Activated naive CD4-positive, alpha-beta T cell treated with Interleukin-2 at 50 U/mL for 16 hours (primary cell): ENCODE results near the gene PRAMEF33.
"Not testable (repeated sequence)": the region's sequence is repeated elsewhere in the genome, so short reads cannot be mapped to it uniquely, and the experiment has no call there.

Source experiments
- DNase-seq: peaks from one replicate; pipeline ENCODE4 v3.0.0-alpha.2; 2020

Gene PRAMEF33

GRCh38 chr1:13303239-13303638 is at the start of gene PRAMEF33:
Gene PRAMEF33 (plus strand): TSS chr1:13303539. CDS start chr1:13305955, 2,416 bp downstream.
- not testable (repeated sequence) for DNase-seq

DNA sequence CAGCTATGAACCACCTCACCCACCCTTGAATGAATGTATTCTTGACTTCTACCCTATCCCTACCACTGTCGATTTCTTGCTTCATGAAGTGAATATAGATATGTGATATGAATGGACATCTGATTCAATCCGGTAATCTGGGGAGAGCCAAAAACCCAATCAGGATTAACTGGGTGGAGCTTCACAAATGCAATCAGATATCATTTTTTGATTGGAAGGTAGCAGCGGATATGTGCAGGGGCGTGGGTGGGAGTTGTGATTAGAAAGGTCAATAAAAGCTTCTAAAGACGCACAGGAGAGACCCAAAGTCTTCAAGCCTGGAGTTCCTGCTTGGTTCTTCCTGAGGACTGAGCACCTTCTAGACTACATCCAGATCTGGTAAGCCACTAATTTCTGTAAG is 49.4 kb upstream of the PRAMEF33 start, which contains the start of gene PRAMEF5:
PRAMEF5 (plus strand) TSS at position 301 of the 400 bp plus-strand sequence. CDS start 5,071 bp downstream, outside the sequence.
- DNase-seq = not testable (repeated sequence)

GRCh38 chr1:13265124-13265523 is 38.2 kb upstream of the PRAMEF33 start:
- DNase-seq = not testable (repeated sequence)

DNA sequence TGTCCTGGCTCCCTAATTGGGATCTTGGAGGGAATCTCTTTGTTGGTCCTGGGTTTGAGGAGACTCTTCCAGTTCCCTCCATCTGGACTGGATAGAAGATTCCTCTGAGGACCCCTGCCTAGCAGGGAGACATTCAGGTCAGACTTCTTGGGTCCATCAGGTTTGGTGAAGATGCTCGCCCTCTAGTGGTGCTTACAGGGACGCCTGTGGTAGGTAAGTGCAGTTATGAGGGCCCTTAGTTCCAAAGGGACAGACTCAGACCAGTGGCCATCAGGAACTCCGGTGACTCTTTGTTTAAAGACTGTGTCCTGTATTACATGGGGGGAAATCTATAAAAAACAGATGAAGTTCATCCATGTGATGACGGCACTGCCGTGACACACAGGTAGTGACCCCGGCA is 26.3 kb upstream of the PRAMEF33 start:
- not testable (repeated sequence) for DNase-seq

- DNase-seq = not testable (repeated sequence)
Observed at GRCh38 chr1:13279617-13280016, 23.7 kb upstream of the PRAMEF33 start.

- DNase-seq = not testable (repeated sequence)
Observed at GRCh38 chr1:13285037-13285436, 18.3 kb upstream of the PRAMEF33 start, which contains the start of gene PRAMEF8. Gene PRAMEF8 (minus strand): TSS chr1:13285137. CDS start chr1:13284091, 1,046 bp downstream.

- not testable (repeated sequence) for DNase-seq
Observed at GRCh38 chr1:13289030-13289429, 14.3 kb upstream of the PRAMEF33 start.

- not testable (repeated sequence) for DNase-seq
Observed at GRCh38 chr1:13297216-13297931, 6.0 kb upstream of the PRAMEF33 start.

- not testable (repeated sequence) for DNase-seq
Observed at GRCh38 chr1:13298699-13299098, 4.6 kb upstream of the PRAMEF33 start.

GRCh38 chr1:13302197-13302596 is 1.1 kb upstream of the PRAMEF33 start:
- DNase-seq = not testable (repeated sequence)

DNA sequence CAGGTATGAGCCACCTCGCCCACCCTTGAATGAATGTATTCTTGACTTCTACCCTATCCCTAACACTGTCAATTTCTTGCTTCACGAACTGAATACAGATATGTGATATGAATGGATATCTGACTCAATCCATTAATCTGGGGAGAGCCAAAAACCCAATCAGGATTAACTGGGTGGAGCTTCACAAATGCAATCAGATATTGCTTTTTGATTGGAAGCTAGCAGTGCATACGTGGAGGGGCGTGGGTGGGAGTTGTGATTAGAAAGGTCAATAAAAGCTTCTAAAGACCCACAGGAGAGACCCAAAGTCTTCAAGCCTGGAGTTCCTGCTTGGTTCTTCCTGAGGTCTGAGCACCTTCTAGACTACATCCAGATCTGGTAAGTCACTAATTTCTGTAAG is 11.9 kb downstream of the PRAMEF33 start, which contains the start of gene PRAMEF15:
PRAMEF15 (plus strand) TSS at position 301 of the 400 bp plus-strand sequence. CDS start 2,827 bp downstream, outside the sequence.
- not testable (repeated sequence) for DNase-seq

- DNase-seq = not testable (repeated sequence)
Observed at GRCh38 chr1:13342496-13342895, 39.2 kb downstream of the PRAMEF33 start.

DNA sequence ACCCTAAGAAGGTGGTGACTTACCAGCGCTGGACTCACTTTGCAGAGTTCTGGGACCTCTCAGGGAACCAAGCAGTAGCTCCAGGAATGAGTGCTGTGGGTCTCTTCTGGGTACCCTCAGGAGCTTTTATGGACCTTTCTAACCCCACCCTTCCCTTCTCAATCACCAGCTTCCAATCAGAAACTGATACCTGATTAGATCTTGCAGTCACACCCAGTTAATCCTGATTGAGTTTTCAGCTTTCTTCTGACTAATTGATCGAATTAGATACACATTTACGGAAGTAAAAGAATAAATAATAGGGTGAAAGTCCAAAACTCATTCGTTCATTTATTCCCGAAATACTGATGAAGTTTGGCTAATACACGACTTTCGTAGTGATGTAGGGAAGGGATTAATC is 43.7 kb downstream of the PRAMEF33 start, which contains the start of gene PRAMEF14:
PRAMEF14 (minus strand) TSS at position 101 of the 400 bp plus-strand sequence. CDS start 1,820 bp downstream, outside the sequence.
- DNase-seq = not testable (repeated sequence)

GRCh38 chr1:13353476-13353875 is 50.1 kb downstream of the PRAMEF33 start:
- not testable (repeated sequence) for DNase-seq

- DNase-seq = not testable (repeated sequence)
Observed at GRCh38 chr1:13354475-13354874, 51.1 kb downstream of the PRAMEF33 start.

- not testable (repeated sequence) for DNase-seq
Observed at GRCh38 chr1:13356774-13357173, 53.4 kb downstream of the PRAMEF33 start.
